SK-N-MC (cell line): Measurements from ENCODE around the gene CCDC28B.

Source experiments
- DNase-seq: peaks from one replicate; pipeline ENCODE4 v3.0.0-alpha.2; 2011; ENCODE audit warnings: low read depth, low spot score
- H3K27ac ChIP-seq: fragments of 200-600 bp; sonication (generic); 2 replicates; pipeline ENCODE4 v1.5.1; 2016; ENCODE audit warnings: mixed run types
- H3K36me3 ChIP-seq: fragments of 200-600 bp; sonication (generic); 2 replicates; pipeline ENCODE4 v1.6.1; 2017; ENCODE audit warnings: antibody characterized with exemption, low read length, mixed read lengths; ENCODE audit not compliant: insufficient read depth
- H3K4me3 ChIP-seq: fragments of 200-600 bp; sonication (generic); 2 replicates; pipeline ENCODE4 v1.5.1; 2016
- H3K9ac ChIP-seq: fragments of 200-600 bp; sonication (generic); 2 replicates; pipeline ENCODE4 v1.8.0; 2017; ENCODE audit warnings: mixed run types, mixed read lengths; ENCODE audit not compliant: insufficient read length
- H3K9me3 ChIP-seq: fragments of 200-600 bp; sonication (generic); 2 replicates; pipeline ENCODE4 v1.6.1; 2017; ENCODE audit warnings: low read depth, mild to moderate bottlenecking, antibody characterized with exemption, low read length, moderate library complexity, mixed read lengths
- EZH2 ChIP-seq: fragments of 200-600 bp; sonication (generic); IDR thresholded peaks from one replicate; pipeline ENCODE4 v1.6.1; 2017; ENCODE audit warnings: antibody characterized with exemption
- FOXP2 ChIP-seq: optimal IDR thresholded peaks from 2 replicates; pipeline ENCODE3; 2011; ENCODE audit warnings: mild to moderate bottlenecking, moderate library complexity; ENCODE audit not compliant: insufficient read depth; ENCODE audit errors: extremely low read length, control extremely low read depth
- POLR2AphosphoS5 ChIP-seq: IDR thresholded peaks from 2 replicates; pipeline ENCODE4 v1.6.1; 2012; ENCODE audit warnings: mild to moderate bottlenecking, low read depth, low read length, borderline replicate concordance

Gene CCDC28B

DNA sequence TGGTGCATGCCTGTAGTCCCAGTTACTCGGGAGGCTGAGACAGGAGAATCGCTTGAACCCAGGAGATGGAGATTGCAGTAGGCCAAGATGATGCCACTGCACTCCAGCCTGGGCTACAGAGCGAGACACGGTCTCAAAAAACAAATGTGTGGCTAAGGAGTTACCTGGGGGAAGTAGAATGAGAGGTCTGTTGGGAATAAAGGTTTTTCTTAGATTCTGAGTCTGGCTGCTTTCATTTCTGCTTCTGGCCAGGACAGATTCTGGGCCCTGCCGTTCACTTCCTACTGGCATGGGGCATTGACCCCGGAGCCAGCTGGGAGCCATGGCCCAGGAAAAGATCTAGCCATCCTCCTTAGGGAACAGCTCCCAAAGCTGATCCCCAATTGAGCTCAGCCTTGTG lies 8.1 kb downstream of the CCDC28B start:
- no peak overlapping the region for H3K9ac ChIP-seq
- DNase-seq = no peak
- no peak overlapping the region for H3K27ac ChIP-seq
- no peaks in the 10 kb centered on the region for H3K9me3 ChIP-seq
- no peak overlapping the region for H3K4me3 ChIP-seq
- TF ChIP-seq FOXP2 = no peak
- no peak for TF ChIP-seq POLR2AphosphoS5
- no peak for TF ChIP-seq EZH2
- H3K36me3 ChIP-seq = no peaks in the 10 kb centered on the region; the same call in 1 of the 2 replicates

DNA sequence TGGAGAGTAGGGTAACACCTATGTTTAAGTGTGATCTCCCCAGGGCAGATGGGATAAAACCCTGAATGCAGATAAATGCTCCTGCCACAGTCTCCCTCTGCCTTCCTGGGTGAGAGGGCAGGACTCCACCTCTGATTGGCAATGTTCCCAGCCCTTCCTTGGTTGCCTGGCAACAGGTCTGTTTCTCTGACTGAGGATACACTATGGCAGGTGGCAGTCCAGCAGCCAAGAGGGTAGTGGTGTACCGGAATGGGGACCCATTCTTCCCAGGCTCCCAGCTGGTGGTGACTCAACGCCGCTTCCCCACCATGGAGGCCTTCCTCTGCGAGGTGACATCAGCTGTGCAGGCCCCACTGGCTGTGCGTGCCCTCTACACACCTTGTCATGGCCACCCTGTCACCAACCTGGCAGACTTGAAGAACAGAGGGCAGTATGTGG lies 8.5 kb downstream of the CCDC28B start, which contains the start of gene DCDC2B:
DCDC2B (plus strand) TSS at position 199 of the 438 bp plus-strand sequence; CDS start at position 204, 5 bp downstream.
- TF ChIP-seq POLR2AphosphoS5 (0 out of 2 replicates have a peak, but pooled peaks have one; percentile 21), EZH2 (no peak), FOXP2 (no peak)
- Histone ChIP-seq H3K4me3 (no peak within 1 kb of the TSS), H3K36me3 (no peaks in the 10 kb centered on the region; the same call in 1 of the 2 replicates), H3K27ac (no peak within 1 kb of the TSS), H3K9ac (no peak within 1 kb of the TSS), H3K9me3 (no peaks in the 10 kb centered on the region)
- no peak for DNase-seq

DNA sequence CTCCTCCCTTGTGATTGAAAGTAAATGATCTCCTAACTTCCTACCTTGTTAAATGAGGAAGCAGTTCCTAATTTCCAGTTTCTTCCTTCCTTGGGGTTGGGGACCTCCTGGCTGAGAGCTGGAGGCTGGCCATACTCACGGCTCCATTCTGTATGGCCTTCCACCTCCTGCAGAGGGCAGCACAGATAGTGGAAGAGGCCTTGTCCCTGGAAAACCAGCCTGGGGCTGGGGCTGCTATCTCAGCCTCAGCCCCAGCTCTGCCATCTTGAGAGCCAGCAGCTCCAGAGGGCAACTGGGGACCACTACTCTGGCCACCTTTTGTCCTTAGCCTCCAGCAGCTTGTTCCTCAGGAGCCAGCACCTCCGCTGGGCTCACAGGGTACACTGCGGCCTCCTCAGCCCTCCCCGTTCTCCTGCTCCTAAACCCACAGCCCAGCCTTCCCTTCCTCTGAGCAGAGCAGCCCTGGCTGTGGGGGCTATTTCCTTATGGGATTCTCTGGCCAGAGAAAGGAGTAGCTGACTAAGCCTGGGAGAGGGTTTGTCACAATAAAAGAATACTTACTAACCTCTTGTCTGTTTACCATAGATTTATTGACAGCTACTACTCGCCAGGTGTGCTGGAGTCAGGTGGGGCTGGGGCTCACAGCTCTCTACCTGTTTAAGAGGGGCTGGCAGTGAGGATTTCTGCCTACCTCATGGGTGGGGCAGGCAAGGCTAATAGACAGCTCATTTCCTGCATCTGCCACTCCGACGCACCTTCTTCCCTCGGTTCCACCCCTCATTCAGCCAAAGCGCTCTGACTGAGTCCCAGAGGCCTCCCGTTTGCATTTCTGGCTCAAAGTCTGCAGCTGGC lies 15.5 kb downstream of the CCDC28B start:
- DNase-seq = no peak

DNA sequence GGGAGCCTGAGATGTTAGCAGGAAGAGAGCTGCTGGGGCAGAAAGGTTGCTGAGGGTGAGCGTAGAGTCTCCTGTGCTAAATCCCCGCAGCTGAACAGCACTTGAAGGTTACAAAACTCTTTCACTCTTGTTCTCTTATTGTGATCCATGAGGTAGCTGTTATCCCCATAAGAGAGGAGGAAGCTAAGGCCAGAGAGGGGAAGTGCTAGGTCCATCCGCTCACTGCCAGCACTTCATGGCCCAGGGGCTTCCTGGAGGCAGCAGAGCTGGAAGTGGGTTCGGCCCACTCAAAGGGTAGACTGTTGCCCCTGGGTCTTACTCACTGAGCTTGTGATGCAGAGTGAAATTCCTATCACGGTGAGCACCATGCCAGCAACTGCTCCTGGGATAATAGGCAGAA lies 16.2 kb downstream of the CCDC28B start:
- no peak overlapping the region for H3K4me3 ChIP-seq
- no peak for DNase-seq
- TF ChIP-seq EZH2 (no peak), POLR2AphosphoS5 (no peak), FOXP2 (no peak)
- no peak overlapping the region for H3K27ac ChIP-seq
- no peak overlapping the region for H3K9ac ChIP-seq
- H3K9me3 ChIP-seq = no peaks in the 10 kb centered on the region
- no peaks in the 10 kb centered on the region for H3K36me3 ChIP-seq

More for the DNA sequence above, 15.5 kb downstream of the CCDC28B start:
- Histone ChIP-seq H3K27ac (no peak overlapping the region), H3K36me3 (no peaks in the 10 kb centered on the region), H3K4me3 (no peak overlapping the region), H3K9ac (no peak overlapping the region), H3K9me3 (no peaks in the 10 kb centered on the region)
- TF ChIP-seq FOXP2 (no peak), POLR2AphosphoS5 (no peak), EZH2 (no peak)

DNA sequence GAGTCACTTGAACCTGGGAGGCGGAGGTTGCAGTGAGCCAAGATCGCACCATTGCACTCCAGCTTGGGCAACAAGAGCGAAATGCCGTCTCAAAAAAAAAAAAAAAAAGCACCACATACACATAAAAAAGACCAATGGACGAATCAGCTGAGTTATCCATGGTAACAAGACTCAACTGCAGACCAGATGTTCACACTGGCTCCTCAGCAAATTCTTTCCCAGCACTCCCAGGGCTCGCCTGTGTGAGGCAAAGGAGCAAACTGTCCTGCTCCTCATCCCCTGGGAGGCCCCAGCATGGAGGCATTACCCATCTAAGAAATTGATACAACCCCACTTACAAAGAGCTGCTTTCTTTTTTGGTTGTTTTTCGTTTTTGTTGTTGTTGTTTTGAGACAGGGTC lies 18.6 kb downstream of the CCDC28B start:
- H3K36me3 ChIP-seq = peaks cover 6% of the 10 kb centered on the region
- no peak for TF ChIP-seq POLR2AphosphoS5
- TF ChIP-seq FOXP2 = no peak
- no peak for TF ChIP-seq EZH2
- H3K9ac ChIP-seq = no peak overlapping the region
- H3K9me3 ChIP-seq = no peaks in the 10 kb centered on the region
- no peak overlapping the region for H3K4me3 ChIP-seq
- DNase-seq = no peak
- H3K27ac ChIP-seq = no peak overlapping the region

DNA sequence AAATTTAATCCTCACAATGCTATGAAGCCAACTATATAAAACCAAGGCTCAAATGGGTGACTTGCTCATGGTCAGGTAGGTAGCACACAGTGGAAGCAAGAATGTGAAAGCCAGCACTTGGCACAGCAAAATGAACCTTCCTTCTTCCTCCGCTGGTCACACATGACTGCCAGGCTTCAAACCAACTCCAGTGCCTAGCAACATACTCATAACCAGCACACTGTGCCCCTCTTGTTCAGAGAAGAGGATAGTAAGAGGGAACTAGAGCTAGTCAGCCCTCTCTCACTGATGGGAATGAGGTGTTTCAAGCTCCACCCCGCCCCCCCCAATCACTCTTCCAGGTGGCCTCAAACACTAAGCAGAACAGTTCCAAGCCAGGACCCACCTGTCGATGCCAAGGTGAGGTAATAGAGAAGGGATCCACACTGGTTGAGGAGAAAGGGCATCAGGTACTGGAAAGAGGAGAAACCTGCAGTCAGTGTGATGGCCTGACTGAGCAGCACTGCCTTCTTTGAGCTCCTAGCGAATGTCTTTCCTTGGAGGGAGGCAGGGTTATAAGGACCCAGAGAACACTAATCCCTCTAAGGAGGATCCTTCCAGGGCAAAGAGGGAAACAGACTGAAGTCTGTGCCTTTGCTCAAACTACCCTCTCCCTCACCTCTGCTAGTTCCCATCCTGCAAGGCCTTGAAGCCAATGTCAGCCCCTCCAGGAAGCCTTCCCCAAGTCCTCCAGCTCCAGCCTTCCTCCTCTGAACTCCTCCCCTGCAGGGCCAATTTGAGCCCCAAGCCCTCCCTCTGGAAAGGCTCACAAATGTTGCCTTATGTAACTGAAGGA lies 20.6 kb downstream of the CCDC28B start:
- Histone ChIP-seq H3K9me3 (no peaks in the 10 kb centered on the region), H3K9ac (peak overlapping the region; percentile 98), H3K36me3 (peaks cover 21% of the 10 kb centered on the region), H3K27ac (0 out of 2 replicates have a peak overlapping the region, but pooled peaks have one; percentile 36), H3K4me3 (peak overlapping the region; percentile 99)
- no peak for DNase-seq
- no peak for TF ChIP-seq POLR2AphosphoS5
- no peak for TF ChIP-seq EZH2
- TF ChIP-seq FOXP2 = no peak

DNA sequence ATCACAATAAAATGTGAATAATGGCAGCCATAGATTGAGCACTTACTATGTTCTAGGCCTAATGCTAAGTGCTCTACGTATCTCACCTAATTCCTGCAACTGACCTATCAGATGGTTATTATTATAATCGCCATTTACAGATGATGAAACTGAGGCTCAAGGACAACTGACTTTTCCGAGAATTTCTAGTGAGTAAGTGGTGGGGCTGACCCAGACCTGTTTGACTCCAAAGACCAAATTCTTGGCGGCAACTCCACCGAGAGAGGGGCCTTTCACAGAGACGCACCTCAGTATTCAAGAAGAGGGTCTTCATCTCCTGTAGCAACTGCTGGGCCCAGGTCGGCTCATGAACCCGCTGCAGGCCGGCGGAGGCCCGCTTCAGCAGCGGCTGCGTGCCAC lies 21.2 kb downstream of the CCDC28B start:
- Histone ChIP-seq H3K9ac (peak overlapping the region; percentile 98), H3K27ac (0 out of 2 replicates have a peak overlapping the region, but pooled peaks have one; percentile 36), H3K9me3 (no peaks in the 10 kb centered on the region), H3K36me3 (peaks cover 25% of the 10 kb centered on the region), H3K4me3 (peak overlapping the region; percentile 99)
- no peak for DNase-seq
- TF ChIP-seq EZH2 (no peak), POLR2AphosphoS5 (no peak), FOXP2 (no peak)
